B cell (primary cell): ENCODE data around the gene CNKSR3. TPM values are rescaled to one million over a fixed set of nuclear protein-coding genes. Genes with fewer than 3 reads are reported as not detected.

Experiments
- ATAC-seq: fragments of 200-7000 bp; cut with Tn5 transposase; one replicate; pipeline ENCODE4 v1.10.0; 2021; ENCODE audit warnings: low read depth, mild to moderate bottlenecking, moderate number of reproducible peaks, moderate library complexity
- CTCF ChIA-PET: fragments of 350-600 bp; sonication (Branson Sonifier 250); formaldehyde crosslinking; loops from one replicate; lab custom pipeline; 2021; ENCODE audit warnings: antibody characterized with exemption, inconsistent platforms; lab: Charles Lee
- POLR2A ChIA-PET: fragments of 350-600 bp; sonication (Branson Sonifier 250); formaldehyde crosslinking; loops from one replicate; lab custom pipeline; 2021; ENCODE audit warnings: antibody characterized with exemption; lab: Charles Lee
- DNase-seq: peaks from one replicate; pipeline ENCODE4 v3.0.0; 2013
- H2AFZ ChIP-seq: 2 replicates; pipeline ENCODE4 v1.6.1; 2012; ENCODE audit warnings: mild to moderate bottlenecking, low read depth, low read length; ENCODE audit not compliant: insufficient read depth, poor library complexity, severe bottlenecking
- H3K27ac ChIP-seq, 2 donors: 1 replicate in 1 of 2; 2 replicates in 1 of 2; pipeline ENCODE4 v1.5.1; 2012 to 2013; ENCODE audit warnings: low read length in 2 of 2, mild to moderate bottlenecking in 2 of 2, moderate library complexity in 1 of 2
- H3K27me3 ChIP-seq, 4 experiments: fragments of 200-600 bp in 1 of 4; sonication (generic) in 1 of 4; replicated peaks in 1 of 4; 1 replicate in 2 of 4; 2 replicates in 2 of 4; pipeline versions ENCODE4 v1.6.1 to v1.7.0; 2013 to 2016; ENCODE audit warnings: low read length in 3 of 4, mild to moderate bottlenecking in 2 of 4, mixed read lengths in 1 of 4, moderate library complexity in 1 of 4; ENCODE audit not compliant: insufficient read depth in 4 of 4, control insufficient read depth in 3 of 4; ENCODE audit errors: control extremely low read depth in 1 of 4
- H3K36me3 ChIP-seq, 2 experiments: replicated peaks in 1 of 2; 1 replicate in 1 of 2; 2 replicates in 1 of 2; pipeline versions ENCODE4 v1.6.1 to v1.7.1; 2013; ENCODE audit warnings: low read length in 1 of 2; ENCODE audit not compliant: insufficient read depth in 2 of 2, control insufficient read depth in 1 of 2; ENCODE audit errors: control extremely low read depth in 1 of 2, extremely low read depth in 1 of 2
- H3K4me1 ChIP-seq, 2 donors: fragments of 200-600 bp in 1 of 2; sonication (generic) in 1 of 2; 1 replicate in 1 of 2; 2 replicates in 1 of 2; pipeline versions ENCODE4 v1.5.1 to v1.6.1; 2013 to 2017; ENCODE audit warnings: low read length in 2 of 2; ENCODE audit not compliant: control insufficient read depth in 2 of 2, insufficient read depth in 2 of 2
- H3K4me2 ChIP-seq: replicated peaks from 2 replicates; pipeline ENCODE3; 2012; ENCODE audit warnings: mild to moderate bottlenecking, low read depth, low read length; ENCODE audit not compliant: poor library complexity, severe bottlenecking
- H3K4me3 ChIP-seq, 5 experiments: fragments of 200-600 bp in 1 of 5; sonication (generic) in 1 of 5; 1 replicate in 3 of 5; 2 replicates in 2 of 5; pipeline versions ENCODE4 v1.5.1 to v1.7.0; 2011 to 2016; ENCODE audit warnings: low read length in 4 of 5, mild to moderate bottlenecking in 4 of 5, low read depth in 2 of 5, control low read depth in 1 of 5, moderate library complexity in 1 of 5; ENCODE audit not compliant: insufficient read depth in 1 of 5; ENCODE audit errors: control extremely low read depth in 1 of 5, extremely low read depth in 1 of 5
- H3K79me2 ChIP-seq: fragments of 200-600 bp; sonication (generic); one replicate; pipeline ENCODE4 v1.6.0; 2016; ENCODE audit warnings: low read length; ENCODE audit not compliant: control insufficient read depth, insufficient read depth
- H3K9ac ChIP-seq: fragments of 200-600 bp; sonication (generic); 2 replicates; pipeline ENCODE4 v1.6.1; 2017; ENCODE audit warnings: mild to moderate bottlenecking, low read length, moderate library complexity
- H3K9me3 ChIP-seq, 3 donors: one replicate each; pipeline versions ENCODE4 v1.6.1 to v1.7.1; 2013; ENCODE audit warnings: low read length in 2 of 3; ENCODE audit not compliant: control insufficient read depth in 2 of 3, insufficient read depth in 1 of 3; ENCODE audit errors: control extremely low read depth in 1 of 3
- H4K20me1 ChIP-seq: 2 replicates; pipeline ENCODE4 v1.6.0; 2012; ENCODE audit warnings: mild to moderate bottlenecking, low read length; ENCODE audit not compliant: insufficient read depth, control insufficient read depth, poor library complexity, severe bottlenecking
- H3K27ac Mint-ChIP-seq: one replicate; pipeline ENCODE4 v1.8.0; 2021; ENCODE audit warnings: mixed read lengths
- H3K27me3 Mint-ChIP-seq: one replicate; pipeline ENCODE4 v1.8.0; 2021; ENCODE audit warnings: mixed read lengths
- H3K4me1 Mint-ChIP-seq: one replicate; pipeline ENCODE4 v1.8.0; 2021; ENCODE audit warnings: mixed read lengths
- H3K4me3 Mint-ChIP-seq: one replicate; pipeline ENCODE4 v1.8.0; 2021; ENCODE audit warnings: mixed read lengths
- H3K9me3 Mint-ChIP-seq: one replicate; pipeline ENCODE4 v1.8.0; 2022; ENCODE audit warnings: mixed read lengths; ENCODE audit not compliant: insufficient read depth
- CTCF ChIP-seq: fragments of 200-600 bp; IDR thresholded peaks from one replicate; pipeline ENCODE4 v1.8.0; 2022; ENCODE audit warnings: antibody characterized with exemption, mild to moderate bottlenecking
- EZH2 ChIP-seq: IDR thresholded peaks from 2 replicates; pipeline ENCODE4 v1.6.1; 2012; ENCODE audit warnings: borderline replicate concordance, low read depth, mild to moderate bottlenecking, moderate library complexity, low read length; ENCODE audit not compliant: insufficient read depth, poor library complexity, severe bottlenecking
- WGBS: methylation state at CpG from one replicate; pipeline ENCODE4 v1.1.5; 2013; ENCODE audit warnings: missing lambda C conversion rate; ENCODE audit not compliant: insufficient coverage; 5-methylcytosine and 5-hydroxymethylcytosine counted together
- intact Hi-C: fragments of 100-400 bp; cut with micrococcal nuclease; formaldehyde crosslinking; loops from one replicate; pipeline ENCODE4 v1.10.0; 2022
- polyA plus RNA-seq: library from polyadenylated mRNA; depleted of rRNA; stranded (reverse); fragments of >200 nt; gene quantifications from 2 replicates; pipeline ENCODE4 v1.2.3, GENCODE V29; 2012
- total RNA-seq, 2 donors: library from RNA; stranded (reverse); fragments of 120-200 nt in 1 of 2; gene quantifications; 1 replicate in 1 of 2; 2 replicates in 1 of 2; pipeline versions ENCODE4 v1.2.3 to v1.2.4, GENCODE V29; 2013 to 2022

CNKSR3 gene
- total and polyA plus RNA-seq, 2 donors (not counting 1 experiment from before 2014, with no cell fraction given) = not detected

- Mint-ChIP-seq H3K27ac (no peak overlapping the region), H3K4me1 (peaks cover 4% of the 10 kb centered on the region), H3K9me3 (no peaks in the 10 kb centered on the region), H3K27me3 (peaks cover 55% of the 10 kb centered on the region), H3K4me3 (no peak overlapping the region)
- intact Hi-C loops = no loop called here
- no peak overlapping the region for H3K4me3 ChIP-seq
- H4K20me1 ChIP-seq = no peaks in the 10 kb centered on the region
- no peak for TF ChIP-seq EZH2
- TF ChIP-seq CTCF = no peak
- H3K27me3 ChIP-seq = peaks cover 0 to 11% (median 4%) of the 10 kb centered on the region in 4 experiments
- POLR2A ChIA-PET = no interaction called here
- no peaks in the 10 kb centered on the region for H3K4me1 ChIP-seq
- no peak overlapping the region for H2AFZ ChIP-seq
- no peaks in the 10 kb centered on the region for H3K9me3 ChIP-seq
- H3K36me3 ChIP-seq = no peaks in the 10 kb centered on the region
- H3K9ac ChIP-seq = no peak overlapping the region
- no peak overlapping the region for H3K27ac ChIP-seq
- DNase-seq = no peak
- 33% methylated on average over 4 of the region's 4 CpGs for WGBS
- CTCF ChIA-PET = no interaction called here
- H3K79me2 ChIP-seq = no peaks in the 10 kb centered on the region
- no peak for ATAC-seq
- H3K4me2 ChIP-seq = no peak overlapping the region
Measured at GRCh38 chr6:154504102-154504501, 6.4 kb downstream of the CNKSR3 start.

GRCh38 chr6:154503658-154504057 lies 6.8 kb downstream of the CNKSR3 start:
- Histone ChIP-seq H3K4me3 (no peak overlapping the region), H2AFZ (no peak overlapping the region), H3K9me3 (no peaks in the 10 kb centered on the region), H3K9ac (no peak overlapping the region), H4K20me1 (no peaks in the 10 kb centered on the region), H3K27me3 (peaks cover 0 to 11% (median 3%) of the 10 kb centered on the region in 4 experiments), H3K79me2 (no peaks in the 10 kb centered on the region), H3K4me1 (no peaks in the 10 kb centered on the region), H3K4me2 (no peak overlapping the region), H3K27ac (no peak overlapping the region), H3K36me3 (no peaks in the 10 kb centered on the region)
- POLR2A ChIA-PET = no interaction called here
- 81% methylated on average over 4 of the region's 5 CpGs for WGBS
- H3K4me1 Mint-ChIP-seq = no peaks in the 10 kb centered on the region
- no peak for TF ChIP-seq EZH2
- TF ChIP-seq CTCF = no peak
- CTCF ChIA-PET = no interaction called here
- intact Hi-C loops = no loop called here
- DNase-seq (no peak), ATAC-seq (no peak)
- H3K27ac Mint-ChIP-seq = no peak overlapping the region
- H3K4me3 Mint-ChIP-seq = no peak overlapping the region
- H3K27me3 Mint-ChIP-seq = peaks cover 51% of the 10 kb centered on the region
- H3K9me3 Mint-ChIP-seq = no peaks in the 10 kb centered on the region
